ENCODE data around the gene CFAP43. TPM values are rescaled to one million over a fixed set of nuclear protein-coding genes. Genes with fewer than 3 reads are reported as not detected.

The CFAP43 gene
- total RNA-seq, 2 experiments from 2014 or later = not detected

DNA sequence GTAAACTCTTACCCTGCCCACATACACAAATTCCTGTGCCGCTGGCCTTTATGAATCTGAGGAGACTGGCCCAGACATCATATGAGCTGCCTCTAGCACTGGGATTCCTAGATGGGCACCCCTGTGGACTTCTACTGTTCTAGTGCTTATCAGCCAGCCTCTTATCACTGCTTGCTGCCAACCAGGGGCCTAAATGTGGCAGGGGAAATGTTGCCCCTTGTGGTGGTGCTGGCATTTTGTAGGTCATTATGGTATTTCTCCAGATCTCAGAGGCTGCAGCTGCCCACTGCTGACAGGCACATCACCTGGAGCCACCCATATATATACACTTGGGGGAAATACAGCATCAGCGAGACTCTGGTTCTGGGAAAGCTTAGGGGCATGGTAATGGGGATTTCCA is 104.8 kb downstream of the CFAP43 start:
- Histone ChIP-seq H3K27ac (ENCODE audit: low read depth, low read length, poor library complexity, severe bottlenecking) (no peak overlapping the region), H3K4me1 (ENCODE audit: insufficient read depth, low read length, poor library complexity, severe bottlenecking) (peaks cover 13% of the 10 kb centered on the region), H2AFZ (ENCODE audit: low read length) (no peak overlapping the region), H3K79me2 (ENCODE audit: insufficient read depth, low read depth, low read length) (peaks cover 9% of the 10 kb centered on the region; the same call in 1 of the 2 replicates), H3K4me3 (ENCODE audit: low read depth, low read length, poor library complexity, severe bottlenecking) (no peak overlapping the region), H3K36me3 (ENCODE audit: insufficient read depth, low read length) (peaks cover 7% of the 10 kb centered on the region), H3K9me2 (ENCODE audit: insufficient read depth, low read length) (no peaks in the 10 kb centered on the region), H3K9me3 (ENCODE audit: low read length) (no peaks in the 10 kb centered on the region), H3K4me2 (ENCODE audit: low read length) (no peak overlapping the region), H4K20me1 (ENCODE audit: insufficient read depth, low read length) (no peaks in the 10 kb centered on the region)
- DNase-seq (ENCODE audit: low spot score) = peak; percentile 34
- TF ChIP-seq, protein P1, sequence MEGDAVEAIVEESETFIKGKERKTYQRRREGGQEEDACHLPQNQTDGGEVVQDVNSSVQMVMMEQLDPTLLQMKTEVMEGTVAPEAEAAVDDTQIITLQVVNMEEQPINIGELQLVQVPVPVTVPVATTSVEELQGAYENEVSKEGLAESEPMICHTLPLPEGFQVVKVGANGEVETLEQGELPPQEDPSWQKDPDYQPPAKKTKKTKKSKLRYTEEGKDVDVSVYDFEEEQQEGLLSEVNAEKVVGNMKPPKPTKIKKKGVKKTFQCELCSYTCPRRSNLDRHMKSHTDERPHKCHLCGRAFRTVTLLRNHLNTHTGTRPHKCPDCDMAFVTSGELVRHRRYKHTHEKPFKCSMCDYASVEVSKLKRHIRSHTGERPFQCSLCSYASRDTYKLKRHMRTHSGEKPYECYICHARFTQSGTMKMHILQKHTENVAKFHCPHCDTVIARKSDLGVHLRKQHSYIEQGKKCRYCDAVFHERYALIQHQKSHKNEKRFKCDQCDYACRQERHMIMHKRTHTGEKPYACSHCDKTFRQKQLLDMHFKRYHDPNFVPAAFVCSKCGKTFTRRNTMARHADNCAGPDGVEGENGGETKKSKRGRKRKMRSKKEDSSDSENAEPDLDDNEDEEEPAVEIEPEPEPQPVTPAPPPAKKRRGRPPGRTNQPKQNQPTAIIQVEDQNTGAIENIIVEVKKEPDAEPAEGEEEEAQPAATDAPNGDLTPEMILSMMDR (conservative IDR thresholded peaks at IDR 0.05; ENCODE audit: low read length) = peak; percentile 69
- TF ChIP-seq EZH2phosphoT487 (IDR thresholded peaks at IDR 0.05; ENCODE audit: borderline replicate concordance, low read depth, low read length) = no peak
- ChIA-PET POLR2A (interaction anchor here (1.0 kb wide), 1 partner anchor 15 kb away, joined by 3 read pairs; no protein-coding TSS in a partner anchor), CTCF (ENCODE audit: unreplicated experiment) (no interaction called here)
- BruUV-seq (replicated peaks) = no TSS peak
- intact Hi-C loops (cut with micrococcal nuclease; ENCODE audit: unreplicated experiment) = no loop called here

DNA sequence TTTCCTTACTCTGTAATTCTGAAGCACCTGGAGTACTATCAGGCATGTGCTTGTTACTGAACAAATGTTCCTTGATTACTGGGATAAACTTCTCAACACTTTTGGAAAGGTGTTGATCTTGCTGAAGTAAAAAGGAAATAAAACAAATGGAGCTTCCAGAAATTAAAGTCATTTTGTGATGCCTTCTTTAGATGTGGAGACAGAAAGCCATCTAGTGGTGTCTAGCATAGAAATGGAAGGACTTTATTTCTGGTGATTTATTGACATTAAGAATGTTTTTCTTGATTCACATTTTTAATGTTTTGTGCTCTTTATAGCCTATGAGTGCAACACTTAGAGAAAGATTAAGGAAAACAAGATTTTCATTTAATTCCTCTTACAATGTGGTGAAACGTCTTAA is 108.8 kb downstream of the CFAP43 start:
- Histone ChIP-seq H3K4me3 (ENCODE audit: low read depth, low read length, poor library complexity, severe bottlenecking) (peak overlapping the region; percentile 74), H3K4me1 (ENCODE audit: insufficient read depth, low read length, poor library complexity, severe bottlenecking) (peaks cover 31% of the 10 kb centered on the region), H3K79me2 (ENCODE audit: insufficient read depth, low read depth, low read length) (peaks cover 10% of the 10 kb centered on the region; the same call in 1 of the 2 replicates), H3K27ac (ENCODE audit: low read depth, low read length, poor library complexity, severe bottlenecking) (peak overlapping the region; percentile 67), H3K9me3 (ENCODE audit: low read length) (no peaks in the 10 kb centered on the region), H4K20me1 (ENCODE audit: insufficient read depth, low read length) (no peaks in the 10 kb centered on the region), H2AFZ (ENCODE audit: low read length) (peak overlapping the region; percentile 16; the same call in 1 of the 2 replicates), H3K4me2 (ENCODE audit: low read length) (peak overlapping the region; percentile 80), H3K9me2 (ENCODE audit: insufficient read depth, low read length) (no peaks in the 10 kb centered on the region), H3K36me3 (ENCODE audit: insufficient read depth, low read length) (peaks cover 7% of the 10 kb centered on the region)
- DNase-seq (ENCODE audit: low spot score) = peak; percentile 46
- BruUV-seq (replicated peaks) = no TSS peak
- ChIA-PET CTCF (ENCODE audit: unreplicated experiment) (no interaction called here), POLR2A (interaction anchor here (0.6 to 2.3 kb wide), 5 partner anchors 43 to 207 kb away, joined by 3 to 10 read pairs (median 4); no protein-coding TSS in a partner anchor)
- TF ChIP-seq, protein P1 (conservative IDR thresholded peaks at IDR 0.05; ENCODE audit: low read length) = peak; percentile 85
- TF ChIP-seq EZH2phosphoT487 (IDR thresholded peaks at IDR 0.05; ENCODE audit: borderline replicate concordance, low read depth, low read length) = no peak
- intact Hi-C loops (cut with micrococcal nuclease; ENCODE audit: unreplicated experiment) = loop anchor here (2.0 to 5.0 kb wide), 5 partner anchors 141 to 411 kb away; partner anchors contain the start of genes CFAP58, GSTO2 and ITPRIP

All from OCI-LY7 (cell line).